Activated T-helper 2 cell treated with anti-CD3 and anti-CD28 coated beads, Interferon-gamma antibody, Interleukin-2, Interleukin-4, amounts not matched to agents 10 μg/mL and 5 μg/mL and 100 μg/mL, durations not matched to agents 14 hours and 24 hours and 36 hours (primary cell): ENCODE measurements around the gene COL6A2. TPM values are rescaled to one million over a fixed set of nuclear protein-coding genes. Genes with fewer than 3 reads are reported as not detected.

Source experiments
- DNase-seq: peaks from one replicate; pipeline ENCODE4 v3.0.0; 2021; ENCODE audit warnings: low spot score
- H3K27ac Mint-ChIP-seq: one replicate; pipeline ENCODE4 v1.8.0; 2021; ENCODE audit warnings: mixed read lengths
- H3K27me3 Mint-ChIP-seq: one replicate; pipeline ENCODE4 v1.8.0; 2021; ENCODE audit warnings: low read depth, mixed read lengths
- H3K36me3 Mint-ChIP-seq: one replicate; pipeline ENCODE4 v1.8.0; 2021; ENCODE audit warnings: low read depth, mixed read lengths
- H3K4me1 Mint-ChIP-seq: one replicate; pipeline ENCODE4 v1.8.0; 2021; ENCODE audit warnings: low read depth, mixed read lengths
- H3K4me3 Mint-ChIP-seq: one replicate; pipeline ENCODE4 v1.8.0; 2021; ENCODE audit warnings: low read depth, mild to moderate bottlenecking, moderate library complexity, mixed read lengths
- H3K9me3 Mint-ChIP-seq: one replicate; pipeline ENCODE4 v1.8.0; 2021; ENCODE audit warnings: mixed read lengths
- intact Hi-C: fragments of 100-400 bp; cut with micrococcal nuclease; formaldehyde crosslinking; loops from one replicate; pipeline ENCODE4 v1.15.1; 2023
- total RNA-seq: library from RNA; stranded (reverse); gene quantifications from 2 replicates; pipeline ENCODE4 v1.2.3, GENCODE V29; 2022

COL6A2 gene
- total RNA-seq, 1 donor from 2014 or later = 2.2 TPM

DNA sequence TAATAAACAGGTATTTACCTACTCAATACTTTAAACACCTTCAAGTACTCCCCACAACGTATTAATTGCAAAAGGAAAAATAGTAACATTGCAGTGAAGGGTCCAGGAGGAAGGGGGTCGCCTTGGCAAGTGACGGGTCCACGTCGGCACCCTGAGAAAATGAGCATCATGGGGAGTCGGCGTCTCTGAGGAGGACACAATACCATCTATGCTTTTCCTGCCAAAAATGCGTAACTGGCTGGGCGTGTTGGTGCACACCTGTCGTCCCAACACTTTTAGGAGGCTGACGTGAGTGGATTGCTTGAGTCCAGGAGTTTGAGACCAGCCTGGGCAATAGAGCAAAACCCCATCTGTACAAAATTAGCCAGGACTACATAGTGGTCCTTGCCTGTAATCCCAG, 50.2 kb downstream of the COL6A2 start:
- intact Hi-C loops = no loop called here
- H3K9me3 Mint-ChIP-seq = no peaks in the 10 kb centered on the region
- H3K4me3 Mint-ChIP-seq = no peak overlapping the region
- DNase-seq = no peak
- no peaks in the 10 kb centered on the region for H3K36me3 Mint-ChIP-seq
- no peaks in the 10 kb centered on the region for H3K27me3 Mint-ChIP-seq
- H3K27ac Mint-ChIP-seq = no peak overlapping the region
- H3K4me1 Mint-ChIP-seq = peaks cover 10% of the 10 kb centered on the region

DNA sequence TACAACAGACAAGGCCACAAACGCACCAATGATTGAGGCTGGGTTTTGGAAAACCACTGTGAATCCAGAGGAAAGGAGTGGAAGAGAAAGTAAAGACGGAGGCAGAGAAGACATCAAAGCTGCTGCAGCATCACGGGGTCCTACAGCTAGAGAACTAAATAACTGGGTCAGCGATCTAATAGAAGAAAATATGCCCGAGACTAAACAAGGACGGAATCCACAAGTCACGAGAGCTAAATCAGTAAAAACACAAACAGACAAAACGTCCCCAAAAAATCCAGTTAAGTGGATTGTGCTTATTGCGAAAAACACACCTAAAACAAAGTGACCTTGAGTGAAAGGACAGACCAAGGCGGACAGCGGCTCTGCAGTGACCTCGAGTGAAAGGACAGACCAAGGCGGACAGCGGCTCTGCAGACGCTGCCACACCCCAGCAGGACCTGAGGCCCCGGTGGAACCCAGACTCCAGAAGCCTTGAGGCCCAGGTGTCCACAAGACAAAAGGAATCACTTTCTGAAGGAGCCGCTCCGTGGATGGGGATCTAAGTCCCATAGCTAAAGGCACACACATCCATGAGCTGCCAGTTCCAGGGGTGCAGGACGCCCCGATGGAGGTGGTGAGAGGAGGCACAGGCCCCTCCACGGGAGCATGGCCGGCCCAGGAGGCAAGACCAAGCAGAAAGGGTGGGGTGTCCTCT, 51.4 kb downstream of the COL6A2 start:
- Mint-ChIP-seq H3K9me3 (no peaks in the 10 kb centered on the region), H3K4me3 (no peak overlapping the region), H3K27me3 (no peaks in the 10 kb centered on the region), H3K27ac (no peak overlapping the region), H3K36me3 (no peaks in the 10 kb centered on the region), H3K4me1 (peaks cover 4% of the 10 kb centered on the region)
- DNase-seq = no peak
- intact Hi-C loops = no loop called here

DNA sequence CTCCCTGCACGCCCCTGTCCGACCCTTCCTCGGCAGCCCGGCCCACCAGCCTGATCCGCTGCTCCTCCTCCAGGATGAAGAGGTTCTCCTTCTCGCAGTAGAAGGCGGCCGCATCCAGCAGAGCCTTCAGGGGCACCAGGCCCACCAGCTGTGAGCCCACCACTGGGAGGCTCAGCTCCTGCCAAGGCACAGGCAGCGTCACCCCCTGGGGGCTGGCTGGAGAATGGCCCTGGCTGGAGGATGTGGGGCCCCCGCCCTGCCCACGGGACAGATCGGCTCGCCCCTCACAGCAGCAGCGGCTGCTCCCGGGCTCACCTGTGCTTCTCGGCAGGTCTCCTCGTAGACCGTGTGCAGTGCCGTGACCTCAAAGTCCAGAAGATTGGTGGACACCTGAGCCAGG, 52.2 kb downstream of the COL6A2 start:
- Mint-ChIP-seq H3K27ac (no peak overlapping the region), H3K36me3 (no peaks in the 10 kb centered on the region), H3K9me3 (no peaks in the 10 kb centered on the region), H3K4me3 (no peak overlapping the region), H3K4me1 (no peaks in the 10 kb centered on the region), H3K27me3 (no peaks in the 10 kb centered on the region)
- intact Hi-C loops = no loop called here
- no peak for DNase-seq

DNA sequence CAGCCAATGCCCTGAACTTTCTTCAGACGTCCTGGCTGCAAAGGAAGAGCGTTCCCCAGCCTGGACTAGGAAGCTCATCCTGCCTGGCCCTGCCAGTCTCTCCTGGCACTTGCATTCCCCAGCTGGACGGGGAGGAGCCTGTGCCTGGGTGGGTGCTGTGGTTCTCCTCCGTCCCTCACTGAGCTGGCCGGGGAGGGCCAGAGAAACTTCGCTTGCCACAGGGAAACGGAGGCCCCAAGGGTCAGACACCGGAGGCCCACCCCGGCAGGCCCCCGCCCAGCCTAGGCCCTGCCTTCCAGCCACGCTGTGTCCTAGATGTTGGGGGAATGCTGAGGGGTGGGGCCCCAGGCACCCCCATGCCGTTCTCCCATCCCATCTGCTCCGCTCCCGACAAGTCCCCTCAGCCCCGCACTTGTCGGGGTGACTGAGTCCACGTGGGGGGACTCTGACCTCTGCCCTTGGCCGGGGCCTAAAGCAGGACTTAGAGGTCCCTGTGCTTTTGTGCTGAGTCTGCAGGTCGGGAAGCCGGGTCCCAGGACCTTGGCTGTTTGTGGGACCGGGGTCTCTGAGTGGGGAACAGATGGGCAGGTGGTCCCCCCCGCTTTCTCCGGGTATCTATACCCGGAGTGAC, 52.7 kb downstream of the COL6A2 start:
- no peaks in the 10 kb centered on the region for H3K9me3 Mint-ChIP-seq
- intact Hi-C loops = no loop called here
- no peak overlapping the region for H3K27ac Mint-ChIP-seq
- H3K4me3 Mint-ChIP-seq = no peak overlapping the region
- H3K36me3 Mint-ChIP-seq = no peaks in the 10 kb centered on the region
- DNase-seq = no peak
- no peaks in the 10 kb centered on the region for H3K27me3 Mint-ChIP-seq
- H3K4me1 Mint-ChIP-seq = no peaks in the 10 kb centered on the region

DNA sequence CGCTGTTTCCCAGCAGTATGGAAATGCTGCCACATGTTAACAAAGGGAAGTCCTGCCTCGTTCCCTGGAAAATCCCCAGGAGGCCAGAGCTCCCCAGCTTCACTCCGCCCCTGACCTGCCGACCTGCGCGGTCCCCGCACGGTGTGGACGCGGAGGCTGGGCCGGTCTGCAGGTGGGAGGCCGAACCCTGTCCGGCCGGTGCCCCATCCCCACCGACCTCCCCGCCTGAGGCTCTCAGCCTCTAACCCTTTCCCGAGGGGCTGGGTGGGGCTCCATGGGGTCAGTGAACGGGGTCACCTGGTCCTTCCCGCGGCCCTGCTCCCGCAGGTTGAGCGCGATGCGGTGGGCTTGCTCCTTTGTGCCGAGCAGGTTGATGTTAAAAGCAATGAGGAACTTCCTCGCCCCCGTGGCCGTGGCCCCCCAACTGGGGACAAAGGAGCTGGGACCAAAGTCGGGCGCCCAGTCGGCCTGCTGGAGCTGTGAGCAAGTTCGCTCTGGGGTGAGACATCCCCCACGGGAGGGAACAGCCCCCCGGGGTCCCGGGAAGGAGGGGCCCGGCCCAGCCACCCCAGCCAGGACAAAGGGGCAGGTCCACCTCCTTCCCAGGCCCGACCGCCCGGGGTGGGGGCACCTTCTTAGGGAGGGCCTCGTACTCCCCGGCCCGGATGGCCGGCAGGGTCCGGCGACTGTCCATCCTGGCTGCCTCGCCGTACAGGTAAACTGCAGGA, 53.5 kb downstream of the COL6A2 start:
- H3K27me3 Mint-ChIP-seq = no peaks in the 10 kb centered on the region
- H3K4me3 Mint-ChIP-seq = no peak overlapping the region
- intact Hi-C loops = no loop called here
- H3K9me3 Mint-ChIP-seq = no peaks in the 10 kb centered on the region
- H3K36me3 Mint-ChIP-seq = no peaks in the 10 kb centered on the region
- no peak for DNase-seq
- no peak overlapping the region for H3K27ac Mint-ChIP-seq
- H3K4me1 Mint-ChIP-seq = no peaks in the 10 kb centered on the region

DNA sequence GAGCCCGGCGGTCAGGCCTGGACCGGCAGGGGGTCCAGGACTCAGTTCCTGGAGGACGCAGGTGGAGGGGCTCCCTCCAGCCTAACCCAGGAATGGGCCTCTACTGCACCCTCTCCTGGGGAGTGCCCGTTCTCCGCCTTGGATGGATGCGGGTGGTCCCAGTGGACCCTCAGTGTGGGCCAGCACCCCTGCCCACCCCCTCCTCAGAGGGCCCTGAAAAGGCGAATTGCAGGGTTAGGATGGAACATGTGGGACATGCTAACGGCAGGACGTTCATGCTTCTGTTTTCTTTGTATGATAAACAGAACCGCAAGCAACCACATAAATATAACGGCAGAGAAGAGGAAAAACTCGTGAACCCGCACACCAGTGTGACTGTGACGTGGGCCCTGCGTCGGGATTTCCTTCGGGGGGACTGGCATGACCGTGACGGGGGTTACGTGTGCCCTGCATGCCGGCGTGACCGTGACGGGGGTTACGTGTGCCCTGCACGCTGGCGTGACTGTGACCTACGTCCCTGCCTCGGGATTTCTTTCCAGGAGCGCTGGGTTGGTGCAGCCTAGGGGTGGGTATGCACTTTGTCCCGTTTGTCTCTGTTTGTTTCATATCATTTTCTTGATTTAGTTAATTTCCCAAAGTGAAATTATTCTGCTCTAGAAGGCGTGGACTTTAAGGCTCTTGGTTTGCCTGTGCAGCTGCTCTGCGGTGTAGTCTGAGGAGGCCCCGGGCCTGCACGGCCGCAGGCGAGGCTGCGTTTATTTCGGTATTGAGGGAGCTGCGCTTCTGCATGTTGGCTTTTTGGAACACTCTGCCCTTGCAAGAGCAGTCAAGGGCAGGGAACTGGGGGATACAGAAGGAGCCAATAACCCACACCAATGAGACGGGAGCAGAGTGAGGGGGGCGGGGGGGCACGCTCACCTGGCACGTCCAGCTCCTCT, 54.3 kb downstream of the COL6A2 start:
- H3K36me3 Mint-ChIP-seq = no peaks in the 10 kb centered on the region
- H3K27ac Mint-ChIP-seq = no peak overlapping the region
- H3K4me3 Mint-ChIP-seq = no peak overlapping the region
- no peaks in the 10 kb centered on the region for H3K27me3 Mint-ChIP-seq
- H3K9me3 Mint-ChIP-seq = no peaks in the 10 kb centered on the region
- intact Hi-C loops = no loop called here
- no peak for DNase-seq
- H3K4me1 Mint-ChIP-seq = no peaks in the 10 kb centered on the region

DNA sequence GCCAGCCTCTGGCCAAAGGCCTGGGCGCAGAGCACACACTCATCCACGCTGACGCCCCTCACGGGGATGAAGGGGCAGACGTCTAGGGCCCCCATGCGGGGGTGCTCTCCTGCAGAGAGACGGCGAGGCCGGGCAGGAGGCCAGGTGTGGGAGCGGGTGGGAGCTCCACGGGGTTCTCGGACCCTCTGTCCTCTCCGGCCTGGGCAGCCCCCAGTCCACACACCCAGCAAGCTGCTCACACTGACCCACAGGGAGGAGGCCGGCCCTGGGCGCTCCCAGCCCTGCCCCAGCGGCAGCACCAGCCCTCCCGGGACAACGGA, 55.0 kb downstream of the COL6A2 start:
- Mint-ChIP-seq H3K9me3 (no peaks in the 10 kb centered on the region), H3K27me3 (no peaks in the 10 kb centered on the region), H3K4me1 (no peaks in the 10 kb centered on the region), H3K27ac (no peak overlapping the region), H3K4me3 (no peak overlapping the region), H3K36me3 (no peaks in the 10 kb centered on the region)
- intact Hi-C loops = no loop called here
- DNase-seq = no peak

DNA sequence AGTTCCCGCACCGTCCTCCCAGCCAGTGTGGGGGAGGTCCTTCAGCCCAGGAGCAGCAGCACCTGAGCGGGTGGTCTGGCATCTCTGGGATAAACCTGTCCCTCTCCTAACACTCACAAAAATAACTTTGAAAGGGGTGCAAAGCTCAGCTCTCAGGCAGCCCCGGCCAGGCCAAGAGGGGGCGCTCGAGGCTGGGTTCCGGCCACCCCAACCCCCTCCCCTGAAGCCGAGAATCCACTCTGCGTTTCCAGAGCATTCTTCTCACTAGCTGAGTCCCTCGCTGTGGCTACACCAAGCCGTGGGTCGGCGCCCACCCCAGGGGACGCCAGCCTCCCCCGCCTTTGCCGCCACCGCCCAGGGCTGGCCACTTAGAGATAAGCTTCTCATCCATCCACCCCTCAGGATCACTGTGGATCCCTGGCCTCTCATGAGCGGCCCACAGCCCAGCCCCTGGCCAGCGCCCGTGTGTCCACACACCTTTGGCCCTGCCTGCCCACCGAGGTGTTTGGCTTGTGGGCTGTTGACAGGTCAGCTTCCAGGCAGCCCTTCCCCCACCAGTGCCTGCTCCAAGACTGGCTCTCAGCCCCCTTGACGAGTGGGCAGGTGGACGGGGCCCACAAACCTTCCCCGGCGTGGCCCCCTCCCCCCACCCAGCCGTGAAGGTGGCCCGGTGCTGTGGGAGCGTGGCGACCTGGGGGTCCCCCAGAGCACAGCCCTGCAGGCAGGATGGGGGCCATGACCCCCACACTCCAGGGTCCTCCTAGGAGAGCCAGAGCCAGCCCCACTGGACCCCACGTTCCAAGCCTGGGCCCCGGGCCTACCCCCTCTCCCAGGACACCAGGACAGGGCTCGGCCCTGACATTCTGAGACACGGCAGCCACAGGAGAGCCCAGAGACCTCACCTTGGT, 55.6 kb downstream of the COL6A2 start:
- no peaks in the 10 kb centered on the region for H3K9me3 Mint-ChIP-seq
- no peak overlapping the region for H3K4me3 Mint-ChIP-seq
- intact Hi-C loops = no loop called here
- H3K27me3 Mint-ChIP-seq = no peaks in the 10 kb centered on the region
- no peaks in the 10 kb centered on the region for H3K4me1 Mint-ChIP-seq
- no peak for DNase-seq
- no peaks in the 10 kb centered on the region for H3K36me3 Mint-ChIP-seq
- H3K27ac Mint-ChIP-seq = no peak overlapping the region

DNA sequence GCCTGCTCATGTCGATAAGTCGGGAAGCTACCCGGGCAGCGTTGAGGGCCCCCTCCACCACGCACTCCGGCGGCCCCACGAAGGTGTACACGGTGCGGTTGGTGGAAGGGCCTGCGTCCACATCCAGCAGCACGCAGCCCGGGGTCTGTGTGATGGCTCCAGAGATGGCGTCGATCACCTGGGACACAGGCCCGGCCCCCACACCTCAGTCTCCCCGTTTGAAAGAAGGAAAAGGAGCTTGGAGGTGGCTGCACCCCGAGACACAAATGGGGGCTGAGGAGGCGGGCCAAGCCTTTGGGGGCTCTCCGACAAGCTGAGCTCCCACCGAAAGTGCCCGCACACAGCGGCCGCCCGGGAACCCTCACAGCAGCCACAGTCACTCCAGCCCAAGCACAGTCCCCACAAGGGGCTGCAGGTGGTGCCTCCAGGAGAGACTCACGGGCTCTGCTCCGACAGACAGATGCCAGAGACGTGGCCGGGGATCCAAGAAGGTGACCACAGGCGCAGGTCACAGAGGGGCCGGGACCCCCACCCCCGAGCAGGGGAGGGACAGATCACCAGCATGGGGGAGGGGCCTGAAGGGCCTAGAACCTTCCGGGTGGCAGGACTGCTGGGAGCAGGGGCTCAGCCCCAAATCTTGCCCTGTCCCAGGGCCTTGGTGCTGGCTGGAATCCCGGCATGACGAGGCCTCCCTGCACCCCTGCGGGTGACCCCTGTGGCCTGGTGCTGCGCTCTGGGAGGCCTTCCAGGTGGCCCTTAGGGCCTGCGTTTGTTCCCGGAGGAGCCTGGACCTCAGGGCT, 56.4 kb downstream of the COL6A2 start:
- H3K4me3 Mint-ChIP-seq = no peak overlapping the region
- no peak for DNase-seq
- H3K27me3 Mint-ChIP-seq = no peaks in the 10 kb centered on the region
- intact Hi-C loops = no loop called here
- no peaks in the 10 kb centered on the region for H3K9me3 Mint-ChIP-seq
- no peak overlapping the region for H3K27ac Mint-ChIP-seq
- no peaks in the 10 kb centered on the region for H3K36me3 Mint-ChIP-seq
- H3K4me1 Mint-ChIP-seq = no peaks in the 10 kb centered on the region

DNA sequence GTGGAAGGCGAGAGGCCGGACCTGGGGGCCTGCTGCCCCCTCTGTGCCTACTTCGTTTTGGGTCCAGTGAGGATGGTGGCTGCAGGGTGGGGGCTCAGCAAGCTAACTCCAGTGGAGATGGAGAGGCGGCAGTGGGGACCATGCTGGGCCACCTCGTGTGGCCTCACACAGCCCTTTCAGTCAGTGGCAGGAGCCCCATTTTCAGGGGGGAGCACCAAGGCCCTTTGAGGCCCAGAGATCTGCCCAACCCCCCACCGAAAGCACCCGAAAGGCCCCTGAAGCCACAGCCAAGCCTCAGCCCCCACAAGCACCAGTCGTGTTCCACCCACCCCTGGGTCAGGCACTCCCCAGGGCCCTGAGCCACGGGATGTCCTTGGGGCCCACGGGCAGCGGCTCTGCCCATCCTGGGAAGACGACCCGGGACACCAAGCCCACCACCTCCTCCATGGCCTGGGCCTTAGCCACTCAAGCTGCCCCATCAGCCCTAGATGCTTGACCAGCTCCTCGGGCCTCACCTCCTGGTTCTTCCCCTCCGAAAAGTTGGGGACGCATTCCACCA, 57.1 kb downstream of the COL6A2 start:
- Mint-ChIP-seq H3K27me3 (no peaks in the 10 kb centered on the region), H3K27ac (no peak overlapping the region), H3K9me3 (no peaks in the 10 kb centered on the region), H3K4me3 (no peak overlapping the region), H3K36me3 (no peaks in the 10 kb centered on the region), H3K4me1 (no peaks in the 10 kb centered on the region)
- intact Hi-C loops = no loop called here
- no peak for DNase-seq
